NCI-H1436 (cell line): ENCODE measurements around the gene AMIGO1.

Experiments
- DNase-seq: peaks from one replicate; lab custom pipeline; 2025; lab: John Stamatoyannopoulos, UW

Gene AMIGO1

GRCh38 chr1:109502364-109502851 is 7.1 kb downstream of the AMIGO1 start:
- DNase-seq, result no peak

GRCh38 chr1:109501644-109502363 is 7.7 kb downstream of the AMIGO1 start:
- DNase-seq, result no peak

DNA sequence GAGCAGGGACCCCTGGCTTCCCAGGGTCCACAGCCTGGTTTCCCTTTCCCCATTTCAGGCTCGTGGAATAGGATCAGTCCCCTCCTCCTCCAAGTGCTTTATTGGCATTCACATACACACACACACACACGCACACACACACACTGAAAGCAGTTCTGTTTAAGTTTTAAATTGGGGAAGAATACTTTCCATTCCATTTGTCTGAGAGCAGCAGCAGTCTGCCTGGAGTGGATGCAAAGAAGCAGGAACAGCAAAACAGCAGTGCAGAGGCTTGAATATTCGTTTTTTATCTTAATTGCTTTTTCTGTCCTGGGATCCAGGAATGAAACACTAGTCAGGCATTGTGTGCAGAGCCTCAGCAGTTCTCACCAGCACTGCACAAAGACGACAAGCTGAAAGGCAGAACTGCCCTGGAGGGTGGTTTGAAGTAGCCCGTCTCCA is 8.6 kb downstream of the AMIGO1 start:
- no peak for DNase-seq

DNA sequence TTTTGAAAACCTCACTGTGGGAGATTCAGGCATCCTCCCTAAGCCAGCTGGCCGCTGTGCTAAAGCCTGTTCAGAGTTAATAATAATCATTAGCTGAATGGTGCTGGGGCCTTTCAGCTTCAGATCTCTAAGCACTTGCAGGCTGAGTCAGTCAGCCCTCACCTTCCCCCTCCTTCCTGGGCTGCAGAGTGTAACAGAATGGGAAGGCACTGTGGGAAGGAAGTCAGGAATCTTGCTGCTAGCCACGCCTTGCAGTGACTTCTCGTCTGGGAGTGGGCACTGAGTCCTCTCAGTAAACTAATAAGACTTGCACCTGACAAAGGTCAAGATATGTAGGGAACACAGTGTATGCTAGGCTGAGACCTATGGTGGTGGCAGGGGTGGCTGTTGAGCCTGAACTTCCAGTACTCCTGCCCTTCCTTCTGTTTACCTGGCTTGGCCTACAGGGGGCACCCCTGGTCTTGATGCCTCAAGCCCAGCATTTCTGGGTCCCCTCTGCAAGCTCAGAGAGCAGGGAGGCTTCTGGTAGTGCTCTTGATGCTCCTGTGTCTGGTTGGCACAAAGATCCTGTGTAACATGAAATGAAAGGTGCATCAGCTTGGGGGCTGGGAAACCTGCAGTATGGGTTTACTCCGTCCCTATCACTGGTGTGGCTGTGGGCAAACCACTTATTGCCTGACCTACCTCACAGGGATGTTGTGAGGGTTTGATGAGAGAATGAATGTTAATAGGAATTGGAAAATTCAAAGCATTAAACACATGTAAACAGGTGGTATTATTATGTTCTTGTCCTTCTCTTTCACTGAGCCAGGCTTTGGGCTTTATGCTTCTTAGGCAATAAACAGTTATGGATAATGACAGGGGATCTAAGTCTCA is 9.6 kb downstream of the AMIGO1 start:
- DNase-seq, result peak; percentile 24

GRCh38 chr1:109499081-109499480 is 10.4 kb downstream of the AMIGO1 start:
- no peak for DNase-seq

DNA sequence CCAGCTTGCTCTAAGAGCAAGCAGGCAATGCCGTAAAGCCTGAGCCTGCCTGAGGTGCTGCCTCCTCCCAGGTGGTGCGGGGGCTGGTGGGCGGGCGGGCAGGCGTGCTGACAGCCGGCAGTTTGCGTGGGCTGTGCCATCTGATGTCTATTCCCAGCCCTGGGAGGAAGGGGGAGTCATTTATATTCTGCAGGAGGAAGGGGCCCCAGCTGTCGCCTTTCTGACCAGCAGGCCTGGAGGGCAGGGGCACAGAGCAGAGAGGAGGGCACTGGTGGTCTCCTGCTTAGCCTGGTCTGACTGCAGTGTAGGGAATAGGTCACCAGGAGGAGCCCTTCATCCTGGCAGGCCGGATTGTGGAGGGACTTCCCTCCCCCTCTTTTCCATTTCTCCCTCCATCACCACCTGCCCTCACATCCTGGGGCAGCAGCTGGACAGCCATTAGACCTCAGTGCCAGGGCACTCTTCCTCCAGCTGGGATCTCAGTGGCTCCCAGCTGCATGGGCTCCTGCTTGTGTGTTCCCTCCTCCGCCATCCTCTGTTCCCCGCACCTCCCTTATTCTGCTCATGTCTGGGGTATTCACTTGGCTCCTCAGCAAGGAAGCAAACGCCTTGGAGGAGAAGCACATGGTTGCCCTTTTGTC is 11.2 kb downstream of the AMIGO1 start:
- no peak for DNase-seq

- DNase-seq, result no peak
Measured at GRCh38 chr1:109497449-109498160, 11.9 kb downstream of the AMIGO1 start.

DNA sequence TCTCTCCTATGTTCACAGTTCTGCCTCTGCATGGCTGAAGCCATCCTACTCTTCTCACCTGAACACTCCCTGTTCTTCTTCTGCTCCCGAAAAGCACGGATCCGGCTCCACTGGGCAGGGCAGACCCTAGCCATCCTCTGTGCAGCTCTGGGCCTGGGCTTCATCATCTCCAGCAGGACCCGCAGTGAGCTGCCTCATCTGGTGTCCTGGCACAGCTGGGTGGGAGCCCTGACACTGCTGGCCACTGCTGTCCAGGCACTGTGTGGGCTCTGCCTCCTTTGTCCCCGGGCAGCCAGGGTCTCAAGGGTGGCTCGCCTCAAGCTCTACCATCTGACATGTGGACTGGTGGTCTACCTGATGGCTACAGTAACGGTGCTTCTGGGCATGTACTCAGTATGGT is 13.8 kb downstream of the AMIGO1 start:
- no peak for DNase-seq

DNA sequence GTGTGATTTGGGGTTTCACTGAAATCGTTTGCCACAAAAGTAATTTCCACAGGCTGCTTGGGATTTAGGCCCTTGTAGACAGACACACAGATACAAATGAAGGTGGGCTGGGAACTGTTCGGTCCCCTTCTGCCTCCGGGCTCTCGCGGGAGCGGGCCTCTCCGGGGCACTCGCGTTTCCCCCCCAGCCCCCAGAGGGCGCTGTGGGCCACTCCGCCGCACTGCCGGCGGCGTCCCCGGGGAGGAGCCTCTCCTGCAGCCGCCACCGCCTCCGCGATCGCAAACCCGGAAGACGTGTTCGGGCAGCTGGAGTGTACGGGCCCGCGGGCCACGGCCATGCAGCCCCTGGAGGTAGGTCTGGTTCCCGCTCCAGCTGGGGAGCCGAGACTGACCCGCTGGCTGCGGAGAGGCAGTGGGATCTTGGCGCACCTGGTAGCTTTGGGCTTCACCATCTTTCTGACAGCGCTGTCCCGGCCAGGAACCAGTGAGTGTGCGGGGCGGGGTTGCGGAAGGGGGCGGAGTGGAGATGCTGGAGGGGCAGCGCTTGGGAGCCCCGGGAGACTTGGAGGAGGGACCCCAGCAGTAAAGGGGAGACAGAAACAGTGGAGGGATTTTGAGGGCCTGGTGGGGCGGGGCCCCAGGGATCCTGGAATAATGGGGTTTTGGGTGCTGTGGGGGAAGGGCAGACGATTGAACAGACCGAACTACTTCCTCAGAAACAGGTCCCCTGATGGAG is 15.6 kb downstream of the AMIGO1 start, which contains the start of gene CYB561D1:
Gene CYB561D1, plus strand, starts transcription at position 290 of the 735 bp plus-strand sequence. Its CDS starts 46 bp downstream, at position 336.
- peak; percentile 81 for DNase-seq

GRCh38 chr1:109493227-109493626 is 16.3 kb downstream of the AMIGO1 start:
- no peak for DNase-seq

DNA sequence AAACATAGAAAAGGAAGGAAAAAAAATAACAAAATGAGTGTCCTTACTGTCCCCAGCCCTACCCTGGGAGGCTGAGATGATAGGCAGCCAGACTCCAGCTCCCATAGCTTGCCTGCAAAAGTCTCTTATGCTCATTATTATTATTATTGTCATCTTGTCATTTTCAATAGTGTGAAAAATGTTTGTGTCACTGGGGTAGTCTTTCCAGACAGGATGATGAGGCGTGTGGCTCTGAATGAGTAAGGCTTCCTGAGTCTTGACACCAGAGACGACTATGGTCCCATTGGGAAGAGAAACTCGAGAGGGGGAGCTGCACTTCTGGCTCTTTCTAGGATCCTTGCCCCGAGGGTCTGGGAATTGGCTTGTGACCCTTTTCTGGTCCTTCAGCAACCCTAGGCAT is 16.7 kb downstream of the AMIGO1 start:
- DNase-seq, result no peak

DNA sequence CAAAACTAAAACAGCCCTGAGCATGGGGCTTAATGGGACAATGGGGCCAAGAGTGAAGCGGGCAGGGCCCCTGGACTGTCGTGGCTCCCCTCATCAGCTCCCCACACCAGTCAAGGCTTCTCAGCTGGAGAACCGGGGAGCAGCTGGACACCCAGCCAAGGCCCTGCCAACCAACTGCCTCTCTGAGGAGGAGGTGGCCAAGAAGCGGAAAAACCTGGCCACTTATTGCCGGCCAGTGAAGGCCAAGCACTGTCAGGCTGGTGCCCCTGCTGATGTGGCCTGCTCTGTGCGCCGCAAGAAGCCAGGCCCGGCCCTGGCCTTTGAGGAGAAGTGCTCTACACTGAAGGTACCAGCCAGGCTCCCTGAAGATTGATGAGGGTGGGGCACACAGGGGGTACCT is 18.2 kb downstream of the AMIGO1 start:
- DNase-seq, result no peak

DNA sequence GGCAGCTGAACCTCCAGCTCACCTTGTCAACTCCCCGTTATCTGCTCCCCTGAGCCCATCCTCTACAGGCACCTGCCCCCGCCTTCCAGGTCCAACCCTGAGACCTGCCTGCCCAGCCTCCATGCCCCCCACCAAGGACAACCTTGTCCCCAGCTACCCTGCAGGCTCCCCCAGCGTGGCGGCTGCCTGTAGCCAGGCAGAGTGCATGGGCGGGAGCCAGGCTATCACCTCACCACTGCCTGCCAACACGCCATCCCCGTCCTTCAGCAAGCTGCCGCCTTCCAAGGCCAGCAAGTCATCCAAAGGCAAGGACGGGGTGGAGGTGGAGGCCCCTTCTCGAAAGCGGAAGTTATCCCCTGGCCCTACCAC is 18.6 kb downstream of the AMIGO1 start:
- no peak for DNase-seq

GRCh38 chr1:109490029-109490933 is 19.2 kb downstream of the AMIGO1 start:
- peak; percentile 51 for DNase-seq

DNA sequence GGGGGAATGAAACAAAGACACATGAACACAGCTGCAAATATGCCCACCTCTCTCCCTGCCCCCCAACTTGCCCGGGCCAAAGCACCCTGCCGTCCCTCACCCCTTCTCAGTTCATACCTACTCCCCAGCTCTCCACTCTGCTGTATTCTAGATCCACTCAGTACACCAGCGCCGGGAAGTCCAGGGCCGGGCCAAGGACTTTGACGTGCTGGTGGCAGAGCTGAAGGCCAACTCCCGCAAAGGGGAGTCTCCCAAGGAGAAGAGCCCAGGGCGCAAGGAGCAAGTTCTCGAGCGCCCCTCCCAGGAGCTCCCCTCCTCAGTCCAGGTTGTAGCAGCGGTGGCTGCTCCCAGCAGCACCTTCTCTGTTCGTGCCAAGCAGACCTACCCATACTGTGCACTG is 20.8 kb downstream of the AMIGO1 start:
- DNase-seq, result no peak

GRCh38 chr1:109488201-109488600 is 21.3 kb downstream of the AMIGO1 start:
- no peak for DNase-seq

DNA sequence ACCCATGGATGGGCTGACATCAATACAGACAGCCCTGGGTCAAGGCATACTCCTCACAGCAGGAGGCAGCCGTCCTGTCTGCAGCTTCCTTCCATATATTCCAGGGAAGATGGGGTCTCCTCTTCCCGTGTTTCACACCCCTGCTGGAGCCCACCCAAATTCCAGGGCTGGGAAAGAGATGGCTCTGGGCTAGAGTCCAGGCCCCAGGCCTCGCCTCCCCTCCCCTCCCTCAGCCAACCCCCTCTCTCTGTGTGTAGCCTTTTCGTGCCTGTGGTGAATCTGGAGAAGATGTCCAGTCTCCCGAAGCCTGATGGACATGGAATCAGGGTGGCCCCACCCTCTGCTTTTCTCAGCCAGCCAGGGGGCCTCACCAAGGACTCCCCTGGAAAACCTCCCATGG is 22.3 kb downstream of the AMIGO1 start:
- no peak for DNase-seq

- DNase-seq, result peak; percentile 20
Measured at GRCh38 chr1:109485001-109485400, 24.5 kb downstream of the AMIGO1 start.

DNA sequence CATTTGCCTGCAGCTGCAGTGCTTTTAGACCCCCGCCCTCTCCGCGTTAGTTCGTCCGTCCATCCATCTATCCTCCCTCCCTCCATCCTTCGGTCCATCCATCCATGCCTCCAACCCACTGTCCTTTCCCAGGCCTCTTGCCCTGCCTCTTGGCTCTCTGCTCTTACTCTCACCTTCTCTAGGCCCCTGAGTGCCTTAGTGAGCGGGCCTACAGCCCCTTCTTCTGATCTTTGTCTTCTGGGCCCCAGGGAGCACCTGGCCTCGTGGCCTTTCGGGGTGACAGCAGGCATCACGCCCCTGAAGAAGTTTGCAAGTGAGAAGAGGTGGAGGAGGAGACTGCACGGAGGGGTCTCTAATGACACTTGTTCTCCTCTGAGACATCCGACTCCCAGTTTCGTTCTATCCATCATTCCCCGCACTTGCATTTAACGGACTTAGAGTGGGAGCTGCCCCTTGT is 25.0 kb downstream of the AMIGO1 start:
- no peak for DNase-seq
